Neural cell (in vitro differentiated cells): ENCODE measurements around the gene SYVN1. TPM values are rescaled to one million over a fixed set of nuclear protein-coding genes. Genes with fewer than 3 reads are reported as not detected.

ENCODE experiments used
- H2AFZ ChIP-seq: fragments of 200-600, 300-800 bp; sonication (generic), shearing (Covaris generic); 2 replicates; pipeline ENCODE4 v1.6.0; 2014; ENCODE audit warnings: low read depth, mild to moderate bottlenecking, antibody characterized with exemption, low read length, moderate library complexity
- H3F3A ChIP-seq: fragments of 200-600 bp; shearing (Covaris generic); 2 replicates; pipeline ENCODE4 v1.6.1; 2016; ENCODE audit warnings: mild to moderate bottlenecking, moderate library complexity, mixed read lengths, antibody characterized with exemption, low read length; ENCODE audit not compliant: insufficient read depth, poor library complexity, severe bottlenecking
- H3K27ac ChIP-seq: fragments of 200-600, 300-800 bp; sonication (generic), shearing (Covaris generic); 2 replicates; pipeline ENCODE4 v1.5.1; 2014; ENCODE audit warnings: mild to moderate bottlenecking, low read length, moderate library complexity
- H3K27me3 ChIP-seq: fragments of 300-800, 200-600 bp; sonication (generic), shearing (Covaris generic); 2 replicates; pipeline ENCODE4 v1.6.0; 2014; ENCODE audit warnings: mild to moderate bottlenecking, low read depth, low read length, moderate library complexity; ENCODE audit not compliant: insufficient read depth
- H3K36me3 ChIP-seq: fragments of 300-800, 200-600 bp; sonication (generic), shearing (Covaris generic); 2 replicates; pipeline ENCODE4 v1.5.1; 2014; ENCODE audit warnings: mild to moderate bottlenecking, antibody characterized with exemption, low read length, moderate library complexity; ENCODE audit not compliant: insufficient read depth
- H3K4me2 ChIP-seq: fragments of 300-800, 200-600 bp; sonication (generic), shearing (Covaris generic); 2 replicates; pipeline ENCODE4 v1.6.0; 2014; ENCODE audit warnings: mild to moderate bottlenecking, low read length
- H3K4me3 ChIP-seq: fragments of 300-800, 200-600 bp; sonication (generic), shearing (Covaris generic); 2 replicates; pipeline ENCODE4 v1.5.1; 2014; ENCODE audit warnings: mild to moderate bottlenecking, low read length, moderate library complexity
- H3K79me2 ChIP-seq: fragments of 200-600 bp; shearing (Covaris generic); replicated peaks from 2 replicates; pipeline ENCODE4 v1.6.0; 2014; ENCODE audit warnings: mild to moderate bottlenecking, low read length, moderate library complexity; ENCODE audit not compliant: insufficient read depth
- H3K9ac ChIP-seq: fragments of 300-800, 200-600 bp; sonication (generic), shearing (Covaris generic); 2 replicates; pipeline ENCODE4 v1.6.1; 2016; ENCODE audit warnings: mild to moderate bottlenecking, low read length, mixed read lengths
- H3K9me2 ChIP-seq: fragments of 200-600 bp; shearing (Covaris generic); 2 replicates; pipeline ENCODE4 v1.6.1; 2016; ENCODE audit warnings: mild to moderate bottlenecking, low read length, mixed read lengths; ENCODE audit not compliant: insufficient read depth
- H3K9me3 ChIP-seq: fragments of 200-600, 300-800 bp; sonication (generic), shearing (Covaris generic); 2 replicates; pipeline ENCODE4 v1.6.1; 2016; ENCODE audit warnings: mild to moderate bottlenecking, mixed run types, low read length, moderate library complexity, mixed read lengths
- H4K20me1 ChIP-seq: fragments of 200-600 bp; shearing (Covaris generic); 2 replicates; pipeline ENCODE4 v1.6.1; 2016; ENCODE audit warnings: mild to moderate bottlenecking, mixed run types; ENCODE audit not compliant: insufficient read depth
- CTCF ChIP-seq: fragments of 450-650 bp; IDR thresholded peaks from 2 replicates; pipeline ENCODE4 v1.5.1; 2014; ENCODE audit warnings: antibody characterized with exemption, mild to moderate bottlenecking, moderate library complexity; ENCODE audit not compliant: poor library complexity, severe bottlenecking
- EP300 ChIP-seq: fragments of 450-650 bp; conservative IDR thresholded peaks from 2 replicates; pipeline ENCODE4 v1.6.1; 2014; ENCODE audit warnings: antibody characterized with exemption, mild to moderate bottlenecking, moderate library complexity; ENCODE audit not compliant: poor library complexity, severe bottlenecking
- EZH2 ChIP-seq: fragments of 200-600, 300-800 bp; shearing (Covaris generic), sonication (generic); IDR thresholded peaks from 2 replicates; pipeline ENCODE4 v1.6.1; 2014; ENCODE audit warnings: antibody characterized with exemption, low read length, borderline replicate concordance, mild to moderate bottlenecking; ENCODE audit not compliant: insufficient read depth, poor library complexity, severe bottlenecking
- MXI1 ChIP-seq: fragments of 450-650 bp; conservative IDR thresholded peaks from 2 replicates; pipeline ENCODE4 v1.6.1; 2014; ENCODE audit warnings: antibody characterized with exemption, mild to moderate bottlenecking; ENCODE audit not compliant: poor library complexity, severe bottlenecking
- POLR2AphosphoS5 ChIP-seq: IDR thresholded peaks from 2 replicates; pipeline ENCODE4 v1.6.1; 2012
- RAD21 ChIP-seq: fragments of 450-650 bp; conservative IDR thresholded peaks from 2 replicates; pipeline ENCODE4 v1.6.1; 2014; ENCODE audit warnings: antibody characterized with exemption, mild to moderate bottlenecking, moderate library complexity
- REST ChIP-seq: IDR thresholded peaks from 2 replicates; pipeline ENCODE4 v1.6.1; 2012; ENCODE audit warnings: borderline replicate concordance
- SMC3 ChIP-seq: fragments of 450-650 bp; conservative IDR thresholded peaks from 2 replicates; pipeline ENCODE4 v1.6.1; 2014; ENCODE audit warnings: antibody characterized with exemption, mild to moderate bottlenecking, moderate library complexity; ENCODE audit not compliant: poor library complexity
- TAF1 ChIP-seq: IDR thresholded peaks from 2 replicates; pipeline ENCODE4 v1.6.1; 2012; ENCODE audit warnings: low read depth
- polyA plus RNA-seq: library from polyadenylated mRNA; depleted of rRNA; stranded (reverse); fragments of >200 nt; gene quantifications from 2 replicates; pipeline ENCODE4 v1.2.3, GENCODE V29; 2014

SYVN1 gene
- polyA plus RNA-seq, 1 donor from 2014 or later: 12.8 TPM

GRCh38 chr11:65090628-65091027 lies 43.7 kb downstream of the SYVN1 start:
- no peak overlapping the region for H3K4me2 ChIP-seq
- H2AFZ ChIP-seq: no peak overlapping the region
- H3K36me3 ChIP-seq: no peaks in the 10 kb centered on the region
- H4K20me1 ChIP-seq: no peaks in the 10 kb centered on the region
- no peaks in the 10 kb centered on the region for H3K9me2 ChIP-seq
- no peak for TF ChIP-seq POLR2AphosphoS5
- no peaks in the 10 kb centered on the region for H3K79me2 ChIP-seq
- no peaks in the 10 kb centered on the region for H3K9me3 ChIP-seq
- no peak overlapping the region for H3K4me3 ChIP-seq
- no peaks in the 10 kb centered on the region for H3K27me3 ChIP-seq
- H3F3A ChIP-seq: no peaks in the 10 kb centered on the region
- no peak overlapping the region for H3K9ac ChIP-seq
- no peak overlapping the region for H3K27ac ChIP-seq

GRCh38 chr11:65089621-65090020 lies 44.7 kb downstream of the SYVN1 start:
- H4K20me1 ChIP-seq: no peaks in the 10 kb centered on the region
- no peak overlapping the region for H2AFZ ChIP-seq
- no peaks in the 10 kb centered on the region for H3K9me2 ChIP-seq
- no peaks in the 10 kb centered on the region for H3F3A ChIP-seq
- no peaks in the 10 kb centered on the region for H3K9me3 ChIP-seq
- H3K79me2 ChIP-seq: peaks cover 8% of the 10 kb centered on the region
- no peak overlapping the region for H3K4me2 ChIP-seq
- H3K4me3 ChIP-seq: no peak overlapping the region
- H3K27ac ChIP-seq: no peak overlapping the region
- TF ChIP-seq RAD21 (no peak), SMC3 (no peak), REST (no peak), EP300 (no peak), EZH2 (no peak), POLR2AphosphoS5 (no peak)
- no peaks in the 10 kb centered on the region for H3K36me3 ChIP-seq
- H3K27me3 ChIP-seq: no peaks in the 10 kb centered on the region
- no peak overlapping the region for H3K9ac ChIP-seq

GRCh38 chr11:65087827-65088226 lies 46.5 kb downstream of the SYVN1 start:
- H3K9me2 ChIP-seq: no peaks in the 10 kb centered on the region
- no peaks in the 10 kb centered on the region for H3K36me3 ChIP-seq
- H3K4me3 ChIP-seq: no peak overlapping the region
- no peak overlapping the region for H3K9ac ChIP-seq
- H3K27ac ChIP-seq: no peak overlapping the region
- H3K27me3 ChIP-seq: no peaks in the 10 kb centered on the region
- peaks cover 21% of the 10 kb centered on the region for H3K79me2 ChIP-seq
- H2AFZ ChIP-seq: no peak overlapping the region
- TF ChIP-seq MXI1: no peak
- no peak for TF ChIP-seq SMC3
- TF ChIP-seq REST: no peak
- no peak for TF ChIP-seq POLR2AphosphoS5
- no peak for TF ChIP-seq TAF1
- no peak for TF ChIP-seq EP300
- TF ChIP-seq EZH2: no peak
- no peak for TF ChIP-seq RAD21
- no peak for TF ChIP-seq CTCF
- no peak overlapping the region for H3K4me2 ChIP-seq
- no peaks in the 10 kb centered on the region for H3F3A ChIP-seq
- no peaks in the 10 kb centered on the region for H4K20me1 ChIP-seq
- H3K9me3 ChIP-seq: no peaks in the 10 kb centered on the region
